Right cardiac atrium (tissue), 5 donors: ENCODE data around the gene PEX3. TPM values are rescaled to one million over a fixed set of nuclear protein-coding genes. Genes with fewer than 3 reads are reported as not detected.
"Not testable (repeated sequence)": the region's sequence is repeated elsewhere in the genome, so short reads cannot be mapped to it uniquely, and the experiment has no call there.

Experiments used
- ATAC-seq, 2 donors: fragments of 200-7000 bp; cut with Tn5 transposase; one replicate each; pipeline versions ENCODE4 v1.8.0 to v1.9.1; 2020; ENCODE audit warnings: moderate library complexity in 2 of 2, mild to moderate bottlenecking in 1 of 2
- DNase-seq, 3 donors: peaks; one replicate each; pipeline ENCODE4 v3.0.0-alpha.2; 2020
- H3K27ac ChIP-seq: one replicate; pipeline ENCODE4 v1.5.1; 2013; ENCODE audit warnings: mild to moderate bottlenecking, low read length, control low read depth, moderate library complexity
- H3K27me3 ChIP-seq: one replicate; pipeline ENCODE4 v1.6.1; 2013; ENCODE audit not compliant: control insufficient read depth, insufficient read depth
- H3K4me1 ChIP-seq: one replicate; pipeline ENCODE4 v1.6.1; 2013; ENCODE audit warnings: low read length; ENCODE audit not compliant: control insufficient read depth, insufficient read depth
- H3K4me3 ChIP-seq: one replicate; pipeline ENCODE4 v1.5.1; 2013; ENCODE audit warnings: low read length, control low read depth
- H3K9me3 ChIP-seq: one replicate; pipeline ENCODE4 v1.6.1; 2013; ENCODE audit warnings: low read length; ENCODE audit not compliant: control insufficient read depth
- WGBS: extraction: QIAGEN DNeasy Blood & Tissue Kit; methylation state at CpG from one replicate; pipeline ENCODE4 v1.1.7; 2013; 5-methylcytosine and 5-hydroxymethylcytosine counted together
- intact Hi-C, 4 donors: fragments of 100-400 bp; cut with DNase I; formaldehyde crosslinking; loops; one replicate each; pipeline versions ENCODE4 v1.11.0 to v1.14.0; 2022 to 2023
- polyA plus RNA-seq: library from polyadenylated mRNA; stranded (reverse); fragments of 200-250 nt; gene quantifications from one replicate; pipeline ENCODE4 v1.2.3, GENCODE V29; 2013
- total RNA-seq, 4 donors: library from RNA; stranded (reverse); fragmentation: NEBNext Ultra II Directional; extraction: Animal tissue kit (Norgen Biotek cat#: 25700); gene quantifications; one replicate each; pipeline ENCODE4 v1.2.1, GENCODE V29; 2021
- donor health status: healthy with polysubstance abuse.
- donor health status: DM: no; HTN: yes; CAD: no.
- donor health status: DM: no; HTN: no; CAD: no.
- donor health status: DM: no; HTN: yes; CAD: no; lungs with severe emphysema.
- donor health status: DM: yes; HTN: yes; CAD: no.

PEX3 gene
- total and polyA plus RNA-seq, 5 donors, result 11.9 to 22.0 (median 18.9) TPM

- H3K4me3 ChIP-seq, result peak overlapping the region; percentile 93
- H3K27me3 ChIP-seq, result no peaks in the 10 kb centered on the region
- no peak overlapping the region for H3K27ac ChIP-seq
- H3K9me3 ChIP-seq, result no peaks in the 10 kb centered on the region
- intact Hi-C loops, result no loop called here
- DNase-seq, result no peak
- no peak for ATAC-seq
- H3K4me1 ChIP-seq, result peaks cover 2% of the 10 kb centered on the region
- WGBS, result 76% methylated on average over 6 of the region's 6 CpGs
These were observed 1.4 kb upstream of the PEX3 start for GRCh38 chr6:143449082-143449713.

DNA sequence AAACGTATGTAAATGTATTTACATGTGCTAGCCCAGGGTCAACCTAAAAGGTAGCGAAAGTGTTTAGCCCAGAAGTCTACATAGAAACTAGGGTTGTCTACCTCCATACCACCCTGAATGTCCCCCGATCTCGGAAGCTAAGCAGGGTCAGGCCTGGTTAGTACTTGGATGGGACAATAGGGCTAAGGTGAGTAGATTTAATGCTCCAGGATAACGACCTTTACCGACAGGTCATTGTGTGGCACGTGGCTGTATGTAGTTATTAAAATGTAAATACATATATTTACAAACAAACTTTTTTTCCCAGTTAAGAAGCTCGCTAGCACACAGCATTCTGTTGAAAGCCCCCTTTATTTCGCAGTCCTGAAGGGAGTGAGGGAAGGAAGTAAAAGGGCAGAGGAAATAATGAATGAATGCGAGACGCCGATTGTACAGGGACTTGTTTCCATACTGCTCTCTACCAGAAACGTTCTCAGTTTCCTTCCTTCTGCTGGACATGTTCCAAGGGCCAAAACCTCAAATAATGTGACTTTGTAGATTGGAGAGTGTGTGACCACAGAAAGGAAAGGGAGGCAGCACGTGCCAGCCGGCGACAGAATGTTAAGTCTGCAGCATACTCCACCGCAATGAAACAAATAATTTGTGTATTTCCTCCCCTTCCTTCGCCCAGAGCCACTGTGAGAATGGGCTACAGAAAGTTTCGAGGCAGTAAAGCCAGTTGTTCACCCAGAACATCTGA lies 722 bp upstream of the PEX3 start:
- H3K9me3 ChIP-seq, result no peaks in the 10 kb centered on the region
- peak overlapping the region; percentile 28 for H3K27ac ChIP-seq
- H3K4me3 ChIP-seq, result peak overlapping the region; percentile 93
- ATAC-seq, result peak; percentile 21 to 23
- H3K27me3 ChIP-seq, result no peaks in the 10 kb centered on the region
- intact Hi-C loops, result no loop called here
- WGBS, result 6% methylated on average over 19 of the region's 19 CpGs
- peaks cover 2% of the 10 kb centered on the region for H3K4me1 ChIP-seq
- peak in 2 of 3 donors; percentile 20 to 52 for DNase-seq

GRCh38 chr6:143451531-143451930 lies 926 bp downstream of the PEX3 start:
- H3K4me3 ChIP-seq, result peak overlapping the region; percentile 93
- H3K9me3 ChIP-seq, result no peaks in the 10 kb centered on the region
- WGBS, result 35% methylated on average over 4 of the region's 4 CpGs
- no peaks in the 10 kb centered on the region for H3K27me3 ChIP-seq
- no peak overlapping the region for H3K27ac ChIP-seq
- H3K4me1 ChIP-seq, result peaks cover 2% of the 10 kb centered on the region
- ATAC-seq (no peak), DNase-seq (no peak)
- intact Hi-C loops, result no loop called here

DNA sequence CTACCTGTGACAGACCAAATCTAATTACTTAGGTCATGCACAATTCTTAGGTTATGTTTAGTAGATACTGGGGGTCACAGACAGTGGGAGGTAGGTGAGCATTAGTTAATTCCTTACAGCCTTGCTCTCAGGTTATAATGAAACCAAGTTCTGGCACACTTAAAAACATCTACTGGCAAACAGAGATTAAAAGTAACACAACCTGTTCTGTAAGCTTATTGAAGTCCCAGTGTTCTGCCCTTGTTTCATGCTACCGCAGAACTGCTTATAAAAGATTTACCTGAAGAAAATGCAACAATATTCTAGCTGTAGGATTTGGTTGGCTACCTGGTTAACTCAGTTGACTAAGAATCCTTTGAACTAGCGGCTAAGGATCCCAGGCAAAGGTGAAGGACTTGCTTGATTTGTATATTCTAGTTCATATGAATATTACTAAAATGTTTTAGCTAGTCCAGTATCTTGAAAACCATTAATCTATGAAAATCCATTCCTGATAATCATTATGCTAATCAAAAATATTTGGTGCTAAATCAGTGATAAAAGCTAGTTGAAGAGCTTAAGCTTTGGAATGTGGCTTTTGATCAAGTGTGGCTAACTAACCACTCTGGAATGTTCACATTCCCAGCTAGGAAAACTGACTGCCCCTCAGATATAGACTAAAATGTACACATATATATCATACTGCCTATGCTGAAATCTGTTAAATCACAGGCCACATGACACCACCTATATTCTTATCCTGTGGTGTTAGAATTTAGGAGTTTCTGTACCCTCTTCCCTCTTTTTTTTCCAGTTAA lies 7.2 kb downstream of the PEX3 start:
- no peaks in the 10 kb centered on the region for H3K27me3 ChIP-seq
- ATAC-seq (no peak), DNase-seq (no peak)
- no peak overlapping the region for H3K4me3 ChIP-seq
- no peak overlapping the region for H3K27ac ChIP-seq
- 94% methylated on average over 2 of the region's 2 CpGs for WGBS
- intact Hi-C loops, result no loop called here
- no peaks in the 10 kb centered on the region for H3K4me1 ChIP-seq
- H3K9me3 ChIP-seq, result no peaks in the 10 kb centered on the region

DNA sequence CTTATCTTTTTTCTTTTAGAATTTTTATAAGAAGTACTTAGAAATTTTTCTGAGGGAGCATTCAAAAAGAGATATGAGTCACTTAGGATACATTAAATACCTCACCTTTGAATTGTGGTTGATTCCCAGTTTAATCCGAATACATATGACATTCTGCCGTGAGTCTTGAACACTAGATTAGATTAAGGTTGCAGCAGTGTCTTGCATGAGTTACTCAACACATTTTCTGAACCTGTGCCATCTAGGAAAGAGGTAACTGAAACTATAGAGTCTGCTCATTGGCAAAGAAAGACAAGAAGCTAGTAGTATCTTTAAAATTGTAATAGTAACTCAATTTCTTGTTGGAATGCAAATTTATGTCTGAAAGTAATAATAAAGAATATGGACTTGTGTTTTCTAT lies 14.9 kb downstream of the PEX3 start:
- 56% methylated on average over 2 of the region's 2 CpGs for WGBS
- no peaks in the 10 kb centered on the region for H3K4me1 ChIP-seq
- intact Hi-C loops, result no loop called here
- DNase-seq (no peak), ATAC-seq (no peak)
- H3K27me3 ChIP-seq, result no peaks in the 10 kb centered on the region
- H3K9me3 ChIP-seq, result no peaks in the 10 kb centered on the region
- no peak overlapping the region for H3K27ac ChIP-seq
- no peak overlapping the region for H3K4me3 ChIP-seq

DNA sequence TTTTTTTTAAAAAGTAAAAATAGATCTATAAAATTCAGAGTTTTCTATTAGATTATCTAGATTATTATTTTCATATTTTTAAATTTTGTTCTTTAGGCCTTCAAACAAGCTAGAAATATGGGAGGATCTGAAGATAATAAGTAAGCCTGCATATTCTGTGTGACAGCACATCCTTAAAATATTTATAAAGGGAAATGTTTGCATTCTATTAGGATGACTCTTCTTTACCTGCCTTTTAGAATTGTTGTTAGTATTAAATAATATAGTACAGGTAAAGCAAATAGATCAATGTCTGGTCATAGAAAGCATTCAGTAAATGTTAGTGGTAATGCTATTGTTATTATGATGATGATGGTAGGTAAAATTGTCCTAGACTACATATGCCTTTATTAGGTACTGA lies 17.4 kb downstream of the PEX3 start:
- Histone ChIP-seq H3K27me3 (no peaks in the 10 kb centered on the region), H3K9me3 (no peaks in the 10 kb centered on the region), H3K4me1 (no peaks in the 10 kb centered on the region), H3K4me3 (no peak overlapping the region), H3K27ac (no peak overlapping the region)
- ATAC-seq, result no peak
- intact Hi-C loops, result no loop called here
- no peak for DNase-seq

DNA sequence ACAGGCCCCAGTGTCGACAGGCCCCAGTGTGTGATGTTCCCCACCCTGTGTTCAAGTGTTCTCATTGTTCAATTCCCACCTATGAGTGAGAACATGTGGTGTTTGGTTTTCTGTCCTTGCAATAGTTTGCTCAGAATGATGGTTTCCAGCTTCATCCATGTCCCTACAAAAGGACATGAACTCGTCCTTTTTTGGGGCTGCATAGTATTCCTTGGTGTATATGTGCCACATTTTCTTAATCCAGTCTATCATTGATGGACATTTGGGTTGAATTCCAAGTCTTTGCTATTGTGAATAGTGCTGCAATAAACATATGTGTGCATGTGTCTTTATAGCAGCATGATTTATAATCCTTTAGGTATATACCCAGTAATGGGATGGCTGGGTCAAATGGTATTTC lies 18.2 kb downstream of the PEX3 start:
- intact Hi-C loops, H3K27me3 ChIP-seq: not testable (repeated sequence)
- WGBS, result 95% methylated on average over 2 of the region's 2 CpGs

DNA sequence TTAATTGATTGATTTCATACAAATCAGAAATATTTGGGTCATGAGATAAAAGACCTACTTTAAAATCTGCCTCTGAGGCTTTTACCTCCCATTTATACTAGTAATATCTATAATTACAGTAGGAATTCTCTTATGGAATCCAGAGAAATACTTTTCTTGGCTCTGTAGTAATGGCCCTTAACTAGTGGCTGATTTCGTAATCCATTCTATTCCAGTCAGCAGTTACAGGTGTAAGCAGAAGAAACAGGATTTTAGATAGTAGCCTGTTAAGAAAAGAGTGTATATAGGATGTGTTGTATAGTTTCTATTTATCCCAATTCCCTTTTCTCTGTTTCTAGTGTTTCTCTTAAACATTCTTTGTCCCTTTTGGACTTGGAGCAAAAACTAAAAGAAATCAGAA lies 21.2 kb downstream of the PEX3 start:
- Histone ChIP-seq H3K27me3 (no peaks in the 10 kb centered on the region), H3K27ac (no peak overlapping the region), H3K4me3 (no peak overlapping the region), H3K4me1 (no peaks in the 10 kb centered on the region), H3K9me3 (no peaks in the 10 kb centered on the region)
- ATAC-seq (no peak), DNase-seq (no peak)
- 100% methylated on average over 1 of the region's 1 CpG for WGBS
- intact Hi-C loops, result no loop called here

More for the DNA sequence above, 18.2 kb downstream of the PEX3 start:
- not testable (repeated sequence) for ATAC-seq, H3K27ac ChIP-seq, H3K4me1 ChIP-seq, H3K9me3 ChIP-seq, H3K4me3 ChIP-seq, DNase-seq

GRCh38 chr6:143476545-143476944 lies 25.9 kb downstream of the PEX3 start:
- H3K27ac ChIP-seq, result no peak overlapping the region
- no peak overlapping the region for H3K4me3 ChIP-seq
- H3K4me1 ChIP-seq, result no peaks in the 10 kb centered on the region
- no peak for ATAC-seq
- no peak for DNase-seq
- H3K27me3 ChIP-seq, result no peaks in the 10 kb centered on the region
- no peaks in the 10 kb centered on the region for H3K9me3 ChIP-seq
- WGBS, result 97% methylated on average over 1 of the region's 1 CpG
- intact Hi-C loops, result no loop called here

DNA sequence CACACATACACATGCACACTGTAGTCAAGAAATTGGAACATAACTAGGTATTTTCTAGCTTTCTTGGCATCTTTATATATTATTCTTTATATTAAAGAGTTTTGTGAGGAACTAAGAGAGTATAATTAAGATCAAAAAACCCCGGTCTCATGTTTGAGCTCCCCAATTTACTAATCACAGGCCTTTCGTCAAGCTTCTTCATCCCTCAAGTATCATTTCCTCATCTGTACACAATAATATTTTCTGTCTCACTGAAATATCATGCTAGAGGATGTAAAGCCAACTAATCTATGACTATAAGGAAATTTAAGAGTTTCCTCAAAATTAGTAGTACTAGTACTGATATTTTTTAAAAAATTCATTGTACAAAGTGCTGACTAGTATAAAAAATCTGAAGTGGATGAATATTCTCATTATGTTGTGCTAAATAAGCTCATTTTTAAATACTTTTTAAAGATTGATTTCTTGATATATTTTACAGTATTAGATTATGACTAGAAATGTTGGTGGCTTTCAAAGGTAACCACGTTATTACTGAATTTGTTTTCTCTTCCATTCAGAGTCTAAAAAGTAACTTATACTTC lies 28.0 kb downstream of the PEX3 start:
- intact Hi-C loops, result no loop called here
- H3K9me3 ChIP-seq, result no peaks in the 10 kb centered on the region
- no peaks in the 10 kb centered on the region for H3K27me3 ChIP-seq
- WGBS, result 95% methylated on average over 3 of the region's 3 CpGs
- no peak for DNase-seq
- no peak overlapping the region for H3K27ac ChIP-seq
- no peak for ATAC-seq
- no peaks in the 10 kb centered on the region for H3K4me1 ChIP-seq
- H3K4me3 ChIP-seq, result no peak overlapping the region

- H3K4me1 ChIP-seq, result no peaks in the 10 kb centered on the region
- intact Hi-C loops, result no loop called here
- no peak for DNase-seq
- H3K27ac ChIP-seq, result no peak overlapping the region
- H3K4me3 ChIP-seq, result no peak overlapping the region
- ATAC-seq, result no peak
- WGBS, result 76% methylated on average over 2 of the region's 2 CpGs
- H3K9me3 ChIP-seq, result no peaks in the 10 kb centered on the region
- no peaks in the 10 kb centered on the region for H3K27me3 ChIP-seq
These were observed 32.0 kb downstream of the PEX3 start for GRCh38 chr6:143482593-143482992.
